Stimulated activated CD8-positive, alpha-beta memory T cell treated with anti-CD3 and anti-CD28 coated beads, Interleukin-4, amount 100 ng/mL, for 4 hours (primary cell): Measurements from ENCODE around the gene NCAPG2.
A peak's percentile ranks its signal among the peaks of the same experiment; 100 is the strongest.

ENCODE experiments used
- DNase-seq, 2 donors: peaks; one replicate each; pipeline ENCODE4 v3.0.0-alpha.2; 2020; ENCODE audit warnings: low read depth in 2 of 2, low spot score in 1 of 2

NCAPG2 gene, protein sequence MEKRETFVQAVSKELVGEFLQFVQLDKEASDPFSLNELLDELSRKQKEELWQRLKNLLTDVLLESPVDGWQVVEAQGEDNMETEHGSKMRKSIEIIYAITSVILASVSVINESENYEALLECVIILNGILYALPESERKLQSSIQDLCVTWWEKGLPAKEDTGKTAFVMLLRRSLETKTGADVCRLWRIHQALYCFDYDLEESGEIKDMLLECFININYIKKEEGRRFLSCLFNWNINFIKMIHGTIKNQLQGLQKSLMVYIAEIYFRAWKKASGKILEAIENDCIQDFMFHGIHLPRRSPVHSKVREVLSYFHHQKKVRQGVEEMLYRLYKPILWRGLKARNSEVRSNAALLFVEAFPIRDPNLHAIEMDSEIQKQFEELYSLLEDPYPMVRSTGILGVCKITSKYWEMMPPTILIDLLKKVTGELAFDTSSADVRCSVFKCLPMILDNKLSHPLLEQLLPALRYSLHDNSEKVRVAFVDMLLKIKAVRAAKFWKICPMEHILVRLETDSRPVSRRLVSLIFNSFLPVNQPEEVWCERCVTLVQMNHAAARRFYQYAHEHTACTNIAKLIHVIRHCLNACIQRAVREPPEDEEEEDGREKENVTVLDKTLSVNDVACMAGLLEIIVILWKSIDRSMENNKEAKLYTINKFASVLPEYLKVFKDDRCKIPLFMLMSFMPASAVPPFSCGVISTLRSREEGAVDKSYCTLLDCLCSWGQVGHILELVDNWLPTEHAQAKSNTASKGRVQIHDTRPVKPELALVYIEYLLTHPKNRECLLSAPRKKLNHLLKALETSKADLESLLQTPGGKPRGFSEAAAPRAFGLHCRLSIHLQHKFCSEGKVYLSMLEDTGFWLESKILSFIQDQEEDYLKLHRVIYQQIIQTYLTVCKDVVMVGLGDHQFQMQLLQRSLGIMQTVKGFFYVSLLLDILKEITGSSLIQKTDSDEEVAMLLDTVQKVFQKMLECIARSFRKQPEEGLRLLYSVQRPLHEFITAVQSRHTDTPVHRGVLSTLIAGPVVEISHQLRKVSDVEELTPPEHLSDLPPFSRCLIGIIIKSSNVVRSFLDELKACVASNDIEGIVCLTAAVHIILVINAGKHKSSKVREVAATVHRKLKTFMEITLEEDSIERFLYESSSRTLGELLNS

DNA sequence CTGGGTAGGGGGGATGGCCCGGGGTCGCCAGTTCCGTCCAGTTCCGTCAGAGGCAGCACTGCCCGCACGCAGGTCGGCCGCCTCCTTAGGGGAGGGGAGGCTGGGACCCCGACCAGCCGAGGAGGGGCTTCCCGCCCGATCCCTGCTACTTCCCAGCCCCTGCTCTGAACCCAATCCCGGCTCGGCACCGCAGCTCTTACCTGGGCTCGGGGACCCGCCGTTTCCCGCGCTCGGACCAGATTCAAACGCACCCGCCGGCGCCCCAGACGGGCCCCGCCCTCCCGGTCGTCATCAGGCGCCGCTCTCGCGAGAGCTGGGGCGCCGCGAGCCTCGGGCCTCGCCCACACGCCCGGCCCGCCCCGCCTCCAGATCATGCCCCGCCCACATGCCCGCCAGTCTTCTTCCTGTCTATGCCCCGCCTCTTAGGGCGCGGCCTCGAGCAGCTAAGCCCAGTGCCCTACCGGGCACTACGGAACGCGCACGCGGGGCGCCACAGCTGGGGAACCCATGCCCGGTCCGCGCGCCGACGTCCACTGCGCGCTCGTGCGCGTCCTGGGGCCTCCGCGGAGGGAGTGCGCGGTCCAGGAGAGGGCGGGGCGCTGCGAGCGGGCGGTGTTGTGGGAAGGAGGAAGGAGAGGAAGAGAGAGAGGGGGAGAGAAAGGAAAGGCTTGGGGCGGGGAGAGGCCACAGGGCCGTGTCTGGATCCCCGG lies at the start of gene NCAPG2:
NCAPG2 (minus strand) TSS at position 281 of the 710 bp plus-strand sequence. CDS start 2,905 bp downstream, outside the sequence.
- peak; percentile 91 to 96 for DNase-seq

DNA sequence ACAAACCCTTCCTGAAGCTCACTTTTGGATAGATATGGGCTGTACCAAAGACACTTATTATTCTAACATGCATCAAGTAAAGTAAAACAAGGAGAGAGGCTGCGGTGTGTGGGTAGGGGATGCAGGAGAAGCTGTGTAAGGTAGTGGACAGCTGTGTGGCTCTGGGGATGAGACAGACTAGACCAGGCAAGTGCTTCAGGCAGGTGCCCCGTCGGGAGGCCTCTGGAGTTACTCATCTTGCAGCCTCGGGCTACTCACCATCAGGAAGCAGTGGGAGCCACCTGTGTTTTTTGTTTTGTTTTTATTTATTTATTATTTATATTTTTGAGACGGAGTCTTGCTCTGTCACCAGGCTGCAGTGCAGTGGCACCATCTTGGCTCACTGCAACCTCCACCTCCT lies 49.3 kb upstream of the NCAPG2 start:
- no peak for DNase-seq

DNA sequence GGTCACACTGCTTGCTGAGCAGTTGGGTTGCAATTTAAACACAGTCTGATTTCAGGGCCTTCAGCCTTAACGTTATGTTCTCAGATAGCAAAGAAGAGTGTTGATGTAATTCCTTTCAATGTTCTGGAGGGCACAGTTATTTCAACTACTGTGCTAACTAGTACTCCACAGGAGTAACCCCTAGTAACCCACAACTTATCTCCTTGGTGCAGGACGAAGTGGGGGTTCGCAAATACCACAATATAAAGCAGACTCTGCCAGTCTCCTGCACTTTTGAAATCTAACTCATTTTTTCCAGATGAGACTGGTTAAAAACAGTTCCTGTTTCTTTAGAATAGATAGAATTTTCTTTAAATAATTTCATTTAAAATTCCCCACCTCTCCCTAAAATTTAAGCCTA lies 47.1 kb upstream of the NCAPG2 start:
- DNase-seq = no peak

DNA sequence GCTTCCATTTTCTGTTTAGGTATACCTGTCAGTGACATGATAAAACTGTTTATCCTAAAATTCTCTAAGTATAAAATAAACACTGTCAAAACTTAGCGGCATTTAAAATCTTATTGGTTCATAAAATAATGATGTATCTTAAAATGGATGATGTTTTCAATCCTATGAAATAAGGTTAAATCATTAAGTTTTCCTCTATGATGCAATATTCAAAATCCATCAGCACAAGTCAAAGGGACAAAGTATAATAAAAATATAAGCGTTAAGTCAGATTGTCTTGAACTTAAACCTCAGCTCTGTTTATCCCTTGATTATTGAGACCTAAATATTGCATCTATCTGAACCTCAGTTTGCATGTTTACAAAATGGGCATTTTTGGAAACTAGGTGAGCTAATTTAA lies 46.6 kb upstream of the NCAPG2 start:
- DNase-seq = no peak

DNA sequence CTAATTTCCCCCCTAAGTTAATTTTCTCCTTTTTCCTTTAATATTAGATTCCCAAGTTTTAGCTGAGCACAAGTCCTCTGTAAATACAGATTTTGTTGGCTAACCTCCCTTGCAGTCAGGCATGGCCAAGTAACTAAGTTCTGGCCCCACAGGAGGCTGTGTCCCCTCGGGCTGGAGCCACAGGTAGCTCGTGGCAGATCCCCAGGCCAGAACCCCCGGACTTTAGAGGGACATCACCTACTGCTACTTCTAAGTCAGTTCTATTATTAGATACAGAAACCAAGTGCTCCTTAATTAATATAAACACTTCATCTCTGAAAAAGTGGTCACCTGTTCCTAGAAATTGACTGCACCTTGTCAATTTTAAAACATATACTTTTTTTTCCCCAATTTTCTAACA lies 46.1 kb upstream of the NCAPG2 start:
- no peak for DNase-seq

DNA sequence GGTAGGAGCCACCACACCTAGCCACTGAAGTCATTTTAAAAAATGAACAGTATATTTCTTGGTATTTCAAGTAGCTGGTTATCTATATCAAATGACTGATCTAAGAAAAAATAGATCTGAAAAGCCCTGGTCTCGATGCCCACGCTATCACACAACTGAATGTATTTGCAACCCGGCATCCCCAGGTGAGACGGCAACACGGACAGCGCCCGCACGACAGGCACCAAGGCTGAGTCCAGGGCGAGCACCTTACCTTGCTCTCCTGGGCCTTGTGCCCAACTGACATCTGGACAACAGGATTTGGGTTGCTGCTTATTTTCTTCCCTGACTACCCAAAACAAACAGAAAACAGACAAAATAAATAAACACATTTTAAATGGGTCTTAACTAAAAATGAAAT lies 44.8 kb upstream of the NCAPG2 start:
- DNase-seq = no peak

DNA sequence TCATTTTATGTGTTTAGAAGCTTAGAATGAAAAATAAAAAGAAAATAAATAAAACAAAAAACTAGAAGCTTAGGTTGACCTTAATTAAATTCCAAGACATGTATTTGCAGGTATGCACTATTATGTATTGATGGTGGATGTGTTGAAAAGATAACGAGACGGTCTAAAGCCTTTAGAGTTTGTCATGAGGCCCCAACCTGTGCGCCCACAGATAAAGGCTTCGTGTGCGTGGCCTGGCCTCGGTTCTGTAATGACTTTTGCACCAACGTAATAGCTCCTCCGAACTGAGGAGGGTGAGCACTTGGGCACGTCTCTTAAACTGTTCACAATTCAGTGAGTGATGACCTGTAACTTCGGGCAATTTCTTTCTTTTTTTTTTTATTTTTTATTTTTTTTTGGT lies 43.7 kb upstream of the NCAPG2 start:
- DNase-seq = no peak

DNA sequence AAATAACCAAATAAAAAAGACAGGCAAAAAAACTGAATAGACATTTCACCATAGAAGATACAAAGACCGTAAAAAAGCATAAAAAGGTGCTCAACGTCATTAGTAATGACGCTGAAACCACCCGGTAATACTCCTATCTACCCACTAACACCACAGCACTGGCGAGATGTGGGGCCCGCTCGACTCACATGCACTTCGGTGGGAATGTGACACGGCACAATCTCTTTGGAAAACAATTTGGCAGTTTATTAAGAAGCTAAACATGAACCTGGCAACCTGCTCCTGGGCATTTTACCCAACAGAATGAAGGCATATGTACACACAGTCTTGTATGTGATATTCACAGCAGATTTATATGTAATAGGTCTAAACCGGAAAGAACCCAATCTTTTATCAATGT lies 42.8 kb upstream of the NCAPG2 start:
- no peak for DNase-seq

DNA sequence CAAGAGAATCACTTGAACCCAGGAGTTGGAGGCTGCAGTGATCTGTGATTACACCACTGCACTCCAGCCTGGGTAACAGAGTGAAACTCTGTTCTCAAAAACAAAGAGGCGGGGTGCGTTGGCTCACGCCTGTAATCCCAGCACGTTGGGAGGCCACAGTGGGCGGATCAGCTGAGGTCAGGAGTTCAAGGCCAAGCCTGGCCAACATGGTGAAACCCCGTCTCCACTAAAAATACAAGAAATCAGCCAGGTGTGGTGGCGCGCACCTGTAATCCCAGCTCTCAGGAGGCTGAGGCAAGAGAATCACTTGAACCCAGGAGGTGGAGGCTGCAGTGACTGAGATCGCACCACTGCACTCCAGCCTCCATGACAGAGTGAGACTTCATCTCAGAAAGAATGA lies 42.4 kb upstream of the NCAPG2 start:
- DNase-seq = no peak

DNA sequence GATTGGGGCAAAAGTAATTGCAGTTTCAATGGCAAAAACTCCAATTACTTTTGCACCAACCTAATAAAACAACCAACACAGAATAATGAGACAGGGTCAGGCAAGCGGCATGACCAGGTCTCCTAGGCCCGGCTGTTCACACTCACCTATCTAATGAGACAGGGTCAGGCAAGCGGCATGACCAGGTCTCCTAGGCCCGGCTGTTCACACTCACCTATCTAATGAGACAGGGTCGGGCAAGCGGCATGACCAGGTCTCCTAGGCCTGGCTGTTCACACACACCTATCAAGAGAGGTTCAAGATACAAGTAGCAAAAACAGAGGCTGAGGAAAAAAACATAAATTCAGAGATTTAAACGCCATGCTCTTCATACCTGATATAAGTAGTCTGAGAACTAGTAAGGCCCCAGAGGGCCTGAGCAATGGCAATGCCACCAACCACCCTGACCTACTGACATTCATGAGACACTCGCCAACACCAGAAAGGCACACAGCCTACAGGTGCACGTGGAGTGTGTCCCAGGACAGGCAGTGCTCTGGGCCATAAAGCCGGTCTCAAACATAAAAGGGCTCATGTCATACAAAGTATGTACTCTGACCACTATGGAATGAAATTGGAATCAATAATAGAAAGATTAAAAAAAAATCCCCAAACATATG lies 40.6 kb upstream of the NCAPG2 start:
- no peak for DNase-seq

DNA sequence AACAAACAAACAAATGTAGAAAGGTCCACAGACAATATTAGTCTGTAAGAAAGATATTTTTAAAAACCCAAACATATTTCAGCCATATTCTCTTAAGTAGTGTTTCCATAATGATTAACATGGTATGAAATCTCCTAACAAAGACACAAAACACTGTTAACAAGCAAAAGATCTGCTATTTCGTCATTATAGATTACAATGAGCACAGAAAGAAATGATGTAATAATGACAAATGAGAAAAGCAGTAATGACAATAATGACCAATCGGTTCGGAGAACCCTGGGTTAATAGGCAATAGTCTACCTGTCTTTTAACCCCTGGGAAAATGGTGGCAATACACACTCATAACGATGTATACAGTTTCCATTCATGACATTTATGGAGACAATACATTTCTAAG lies 39.5 kb upstream of the NCAPG2 start:
- DNase-seq = no peak

DNA sequence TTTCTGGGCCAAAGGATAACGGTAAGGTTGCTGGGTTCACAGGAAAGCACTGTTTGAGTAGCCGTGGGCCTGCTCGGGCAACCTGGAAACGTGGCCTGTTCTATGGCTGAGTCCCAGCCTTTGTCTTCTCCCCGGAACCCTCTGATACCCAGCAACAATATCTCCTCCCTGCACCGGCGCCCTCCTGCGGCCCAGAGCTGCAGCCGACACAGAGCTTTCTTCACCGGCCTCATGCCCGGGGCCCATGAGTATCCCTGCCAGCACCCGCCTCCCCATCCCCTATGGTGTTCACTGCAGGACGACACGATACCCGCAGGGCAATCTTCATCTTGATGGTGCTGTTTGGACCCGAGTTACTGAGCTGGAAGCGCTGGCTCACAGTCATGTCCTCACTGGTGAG lies 38.6 kb upstream of the NCAPG2 start:
- no peak for DNase-seq

DNA sequence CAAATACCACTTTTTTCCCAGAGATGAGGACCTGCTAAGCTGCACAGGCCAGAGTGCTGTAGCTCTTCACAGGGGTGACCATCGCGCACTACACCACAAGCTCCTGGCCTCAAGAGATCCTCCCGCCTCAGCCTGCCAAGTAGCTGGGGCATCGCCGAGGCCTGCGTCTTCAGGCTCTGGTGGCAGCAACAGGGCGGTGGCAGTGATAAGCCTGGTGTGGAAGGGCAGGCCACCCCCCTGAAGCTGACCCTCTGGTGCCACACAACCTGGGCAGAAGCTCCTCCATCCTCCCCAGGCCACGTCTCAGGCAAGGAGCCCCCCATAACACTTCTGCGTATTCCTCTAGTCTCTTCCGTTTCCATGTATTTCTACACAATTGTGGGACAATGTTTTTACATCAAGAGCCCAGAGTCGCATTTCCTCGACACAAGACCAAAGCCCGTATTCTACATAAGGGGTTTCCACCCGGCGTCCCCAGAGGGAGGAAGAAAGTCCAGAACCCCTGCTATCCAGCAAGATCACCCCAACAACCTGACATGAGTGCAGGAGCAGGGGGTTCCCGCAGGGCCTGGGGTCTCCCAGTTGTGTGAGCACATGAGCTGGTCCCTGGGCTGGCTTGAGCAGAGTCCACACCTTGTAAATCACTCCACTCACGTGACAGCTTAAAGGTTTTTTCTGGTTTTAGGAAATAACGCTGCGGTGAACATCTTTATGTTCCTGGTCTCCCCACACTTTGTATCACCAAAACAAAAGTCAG lies 37.6 kb upstream of the NCAPG2 start:
- DNase-seq = no peak

DNA sequence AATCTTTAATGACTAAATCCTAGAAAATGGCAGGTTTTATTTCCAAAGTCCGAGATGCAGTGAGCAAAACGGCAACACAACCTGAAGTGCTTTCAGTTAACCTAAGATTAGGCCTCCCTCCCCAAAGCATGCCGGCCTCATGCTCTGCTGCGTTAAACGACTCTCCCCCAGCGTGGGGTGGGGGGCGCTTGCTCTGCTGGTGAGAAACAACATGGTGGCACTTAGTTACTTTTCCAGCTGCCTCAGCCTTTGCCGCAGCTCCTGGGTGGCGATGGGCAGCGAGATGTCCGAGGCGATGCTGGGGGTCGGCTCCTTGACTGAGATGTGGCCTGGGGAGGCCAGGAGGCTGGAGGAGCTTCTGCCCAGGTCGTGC lies 36.7 kb upstream of the NCAPG2 start:
- no peak for DNase-seq

DNA sequence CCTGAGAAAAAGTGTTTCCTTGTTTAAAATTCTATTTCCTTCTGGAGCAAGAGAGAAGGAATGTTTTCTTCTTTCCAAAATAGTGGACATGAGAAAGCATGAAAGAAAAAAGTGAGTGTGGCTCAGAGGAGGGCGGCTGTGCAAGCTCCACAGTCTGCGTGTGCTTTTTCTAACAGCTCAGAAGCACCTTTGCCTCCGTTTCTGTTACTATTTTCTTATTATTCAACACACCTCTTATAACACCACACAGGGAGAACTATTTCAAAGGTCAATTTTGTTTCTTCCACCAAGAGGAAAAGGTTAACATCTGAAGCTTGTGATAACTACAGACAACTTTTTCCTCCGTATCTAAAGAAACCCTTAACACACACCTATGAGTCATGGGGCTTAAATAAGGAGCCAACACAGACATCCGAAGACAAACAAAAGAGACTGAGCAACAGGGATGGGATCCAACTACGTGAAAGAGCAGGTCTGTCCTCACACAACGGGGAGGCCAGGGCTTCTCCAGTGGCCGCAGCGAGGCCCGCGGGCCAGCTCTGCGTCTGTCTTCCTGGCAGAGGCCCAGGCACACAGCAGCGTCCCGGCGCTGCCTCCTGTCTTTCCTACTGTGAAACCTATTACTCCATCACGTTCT lies 36.2 kb upstream of the NCAPG2 start:
- DNase-seq = no peak

DNA sequence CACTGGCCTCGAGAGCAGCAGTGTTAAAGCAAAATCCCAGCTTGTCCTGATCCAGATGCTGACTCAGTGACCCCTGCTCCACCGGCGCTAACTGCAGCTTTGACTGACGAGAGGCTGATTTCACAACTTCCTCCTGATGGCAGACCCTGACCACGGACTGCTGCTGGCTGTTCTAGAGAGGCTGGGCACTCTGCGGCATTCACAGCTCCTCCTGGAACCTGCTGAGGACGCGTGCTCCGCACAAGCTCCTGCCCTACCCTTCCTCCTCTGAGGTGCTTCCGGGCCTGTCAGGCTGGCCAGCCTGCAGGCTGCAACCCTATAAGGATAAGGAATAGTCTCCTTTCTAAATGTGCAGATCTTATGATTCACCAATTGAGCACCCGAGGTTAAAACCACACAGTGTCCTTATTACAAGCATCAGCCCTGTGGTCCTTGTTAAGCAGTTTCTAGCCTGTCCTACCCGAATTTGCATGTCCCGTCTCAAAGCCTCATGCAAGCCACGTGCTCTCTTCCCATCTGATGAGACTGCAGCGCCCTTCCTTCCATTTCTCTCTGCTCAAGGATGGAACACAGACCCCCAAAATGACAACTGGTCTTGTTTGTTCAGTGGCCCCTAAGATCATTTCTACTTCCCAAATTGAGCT lies 35.5 kb upstream of the NCAPG2 start:
- DNase-seq = no peak

DNA sequence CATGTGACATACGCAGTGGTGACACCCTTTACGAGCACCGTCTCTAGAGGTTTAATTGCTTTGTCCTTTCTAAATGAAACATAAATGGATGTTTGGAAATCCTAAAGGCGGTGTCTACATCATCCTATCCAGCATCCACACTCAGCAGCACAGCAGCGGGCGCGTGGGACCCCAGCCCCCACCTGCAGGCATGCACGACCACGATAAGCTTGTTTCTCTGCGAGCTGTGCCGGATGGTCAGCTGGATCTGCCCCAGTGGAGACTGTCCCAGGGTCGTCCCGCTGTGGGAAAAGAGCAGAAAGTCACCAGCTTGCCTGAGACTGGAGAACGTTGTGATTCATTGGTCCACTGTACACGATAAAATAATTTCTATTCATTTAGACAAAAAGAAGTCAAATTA lies 34.2 kb upstream of the NCAPG2 start:
- DNase-seq = no peak

DNA sequence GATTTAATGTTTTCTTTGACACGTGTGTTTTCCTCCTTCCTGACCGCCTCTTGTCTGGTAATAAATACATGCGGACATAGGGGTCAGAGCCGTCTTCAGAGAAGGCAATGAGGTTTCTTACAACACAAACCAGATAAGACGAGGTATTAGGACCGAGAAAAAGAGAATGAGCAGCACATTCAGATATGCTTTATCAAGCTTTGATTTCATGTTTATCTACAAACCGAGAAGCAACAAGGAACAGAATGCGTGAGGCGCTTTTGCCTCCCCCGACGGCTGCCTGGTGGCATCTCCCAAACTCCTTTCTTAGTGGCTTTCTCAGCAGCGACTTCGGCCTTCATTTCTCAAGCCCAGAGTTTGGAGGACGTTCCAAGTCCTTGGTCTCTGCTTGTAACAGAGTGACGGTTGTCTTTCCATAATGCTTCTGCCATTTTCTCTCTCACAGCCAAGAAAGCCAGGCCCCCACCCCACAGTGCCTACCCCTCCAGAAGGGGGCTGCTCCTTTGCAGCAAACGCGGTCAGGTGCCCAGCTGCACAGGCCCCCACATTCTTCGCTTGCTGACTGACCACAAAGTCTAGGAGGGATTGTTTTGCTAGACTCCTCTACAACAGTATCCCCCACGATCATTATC lies 32.6 kb upstream of the NCAPG2 start:
- no peak for DNase-seq

DNA sequence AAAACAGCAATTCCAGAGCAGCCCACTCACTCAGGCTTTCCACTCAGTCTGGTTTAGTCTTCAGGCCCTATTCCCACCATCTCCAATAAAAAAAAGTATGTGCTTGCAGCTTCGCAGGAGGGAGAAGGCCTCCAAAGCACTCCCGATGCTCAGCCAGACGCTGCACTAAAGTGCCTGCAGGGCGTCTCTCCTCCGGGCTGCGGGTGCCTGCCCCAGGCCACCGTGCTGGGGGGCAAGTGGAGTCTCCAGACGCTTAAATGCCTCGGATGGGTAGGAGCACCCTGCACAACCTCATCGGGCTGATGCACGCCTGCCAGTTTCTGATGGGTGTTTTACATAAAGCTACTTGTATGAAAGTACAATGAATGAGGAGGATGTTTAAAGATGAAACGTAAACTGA lies 31.3 kb upstream of the NCAPG2 start:
- no peak for DNase-seq
